ENCODE results near the gene TMEM242. TPM values are rescaled to one million over a fixed set of nuclear protein-coding genes. Genes with fewer than 3 reads are reported as not detected.

The TMEM242 gene
- total RNA-seq, 4 donors from 2014 or later, result 2.7 to 8.0 (median 4.3) TPM

GRCh38 chr6:157267109-157267611 lies 56.2 kb downstream of the TMEM242 start:
- intact Hi-C loops (cut with DNase I), result no loop called here
- no peak for DNase-seq
- 60% methylated on average over 1 of the region's 18 CpGs; no CpG with 5 or more reads in 1 of the 2 donors for WGBS, 2 donors
- Histone ChIP-seq H3K36me3 (no peaks in the 10 kb centered on the region), H3K4me3 (no peak overlapping the region), H3K27ac (no peak overlapping the region), H3K27me3 (no peaks in the 10 kb centered on the region), H3K4me1 (peaks cover 0 to 33% (median 11%) of the 10 kb centered on the region in 3 donors), H3K9me3 (no peaks in the 10 kb centered on the region)
- no peak for TF ChIP-seq CTCF (IDR thresholded peaks at IDR 0.05)
- no peak for TF ChIP-seq POLR2A (IDR thresholded peaks at IDR 0.05)

- intact Hi-C loops (cut with DNase I), result no loop called here
- H3K27ac ChIP-seq, result no peak overlapping the region
- TF ChIP-seq CTCF (IDR thresholded peaks at IDR 0.05) (no peak), POLR2A (IDR thresholded peaks at IDR 0.05) (no peak)
- no peak for DNase-seq
- H3K4me3 ChIP-seq, result no peak overlapping the region
- no peaks in the 10 kb centered on the region for H3K9me3 ChIP-seq
- peaks cover 0 to 33% (median 11%) of the 10 kb centered on the region in 3 donors for H3K4me1 ChIP-seq
- 83 to 98% methylated on average over 3 to 6 of the region's 20 CpGs for WGBS, 2 donors
- no peaks in the 10 kb centered on the region for H3K36me3 ChIP-seq
- H3K27me3 ChIP-seq, result no peaks in the 10 kb centered on the region
Measured at GRCh38 chr6:157266274-157267101, 56.8 kb downstream of the TMEM242 start.

GRCh38 chr6:157265635-157266034 lies 57.7 kb downstream of the TMEM242 start:
- 83 to 88% methylated on average over 6 of the region's 6 CpGs for WGBS, 2 donors
- H3K4me3 ChIP-seq, result no peak overlapping the region
- H3K27me3 ChIP-seq, result no peaks in the 10 kb centered on the region
- TF ChIP-seq POLR2A (IDR thresholded peaks at IDR 0.05), result no peak
- TF ChIP-seq CTCF (IDR thresholded peaks at IDR 0.05), result no peak
- no peak for DNase-seq
- no peaks in the 10 kb centered on the region for H3K36me3 ChIP-seq
- intact Hi-C loops (cut with DNase I), result no loop called here
- peaks cover 0 to 40% (median 15%) of the 10 kb centered on the region in 3 donors for H3K4me1 ChIP-seq
- no peaks in the 10 kb centered on the region for H3K9me3 ChIP-seq
- no peak overlapping the region for H3K27ac ChIP-seq

DNA sequence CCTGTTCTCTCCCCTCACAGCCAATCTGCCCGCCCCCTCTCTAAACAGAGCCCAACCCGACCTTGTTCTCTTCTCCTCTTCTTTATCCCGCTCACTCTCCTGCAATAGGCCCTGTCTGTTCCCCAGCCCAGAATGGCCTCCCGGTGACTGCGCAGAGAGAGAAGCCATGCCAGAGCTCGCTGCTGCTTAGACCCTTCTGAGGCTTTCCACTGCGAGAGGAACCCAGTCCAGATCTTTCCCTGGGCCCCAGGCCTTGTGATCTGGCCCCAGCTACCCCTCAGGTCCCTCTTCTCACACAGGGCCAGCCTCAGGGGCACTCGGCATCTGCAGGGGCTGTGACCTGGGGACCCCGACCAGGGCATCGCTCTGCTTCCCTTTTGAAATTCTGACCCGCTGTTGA lies 58.1 kb downstream of the TMEM242 start:
- Histone ChIP-seq H3K27ac (no peak overlapping the region), H3K4me3 (no peak overlapping the region), H3K9me3 (no peaks in the 10 kb centered on the region), H3K36me3 (no peaks in the 10 kb centered on the region), H3K4me1 (peaks cover 0 to 45% (median 15%) of the 10 kb centered on the region in 3 donors), H3K27me3 (no peaks in the 10 kb centered on the region)
- no peak for TF ChIP-seq POLR2A (IDR thresholded peaks at IDR 0.05)
- TF ChIP-seq CTCF (IDR thresholded peaks at IDR 0.05), result no peak
- DNase-seq, result no peak
- 87 to 93% methylated on average over 8 to 10 of the region's 11 CpGs for WGBS, 2 donors
- intact Hi-C loops (cut with DNase I), result no loop called here

DNA sequence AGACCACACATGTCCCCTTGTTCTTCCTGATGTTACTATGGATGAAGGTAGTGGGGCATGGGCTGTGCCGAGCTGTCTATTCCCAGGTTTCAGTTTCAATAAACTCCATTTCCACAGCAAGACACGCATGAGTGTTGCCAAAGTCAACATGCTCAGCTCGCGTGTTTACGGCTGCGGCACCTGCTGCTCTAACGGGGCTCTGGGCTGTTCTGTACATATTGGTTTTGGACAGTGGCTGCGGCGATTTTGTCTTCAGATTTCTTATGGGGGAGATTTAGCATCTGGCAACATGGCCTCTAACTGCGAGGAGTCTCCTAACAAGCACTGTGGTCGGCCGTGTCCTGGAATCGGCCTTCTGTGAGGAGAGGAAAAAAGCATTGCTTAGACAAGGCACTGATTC lies 58.6 kb downstream of the TMEM242 start:
- TF ChIP-seq POLR2A (IDR thresholded peaks at IDR 0.05) (no peak), CTCF (IDR thresholded peaks at IDR 0.05) (no peak)
- Histone ChIP-seq H3K4me3 (no peak overlapping the region), H3K4me1 (peaks cover 0 to 47% (median 13%) of the 10 kb centered on the region in 3 donors), H3K27ac (no peak overlapping the region), H3K9me3 (no peaks in the 10 kb centered on the region), H3K27me3 (no peaks in the 10 kb centered on the region), H3K36me3 (no peaks in the 10 kb centered on the region)
- intact Hi-C loops (cut with DNase I), result no loop called here
- WGBS, 2 donors, result 69 to 80% methylated on average over 11 to 13 of the region's 13 CpGs
- no peak for DNase-seq

Measured in esophagus squamous epithelium (tissue), 5 donors.